ENCODE data around the gene SALL4. TPM values are rescaled to one million over a fixed set of nuclear protein-coding genes. Genes with fewer than 3 reads are reported as not detected.
"Not testable (repeated sequence)": the region's sequence is repeated elsewhere in the genome, so short reads cannot be mapped to it uniquely, and the experiment has no call there.

The SALL4 gene
- total RNA-seq, 1 donor from 2014 or later, result 0.20 TPM

DNA sequence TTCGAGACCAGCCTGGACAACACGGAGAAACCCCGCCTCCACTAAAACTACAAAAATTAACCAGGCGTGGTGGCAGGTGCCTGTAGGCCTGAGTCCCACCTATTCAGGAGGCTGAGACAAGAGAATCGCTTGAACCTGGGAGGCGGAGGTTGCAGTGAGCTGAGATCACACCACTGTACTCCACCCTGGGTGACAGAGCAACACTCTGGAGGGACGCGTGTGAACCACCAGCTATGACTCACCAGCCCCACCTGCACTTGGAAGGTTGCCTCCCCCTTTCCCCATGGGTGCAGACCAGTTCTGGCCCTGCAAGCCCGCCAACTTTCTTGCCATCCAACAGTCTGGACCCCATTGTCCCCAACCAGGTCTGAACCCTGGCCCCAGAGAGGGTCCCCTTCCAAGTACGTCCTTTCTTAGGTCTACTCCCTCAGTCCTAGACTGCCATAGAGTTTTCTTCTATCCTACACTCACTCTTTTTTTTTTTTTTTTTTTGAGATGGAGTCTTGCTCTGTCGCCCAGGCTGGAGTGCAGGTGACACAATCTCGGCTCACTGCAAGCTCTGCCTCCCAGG is 63.4 kb downstream of the SALL4 start:
- DNase-seq (ENCODE audit: low read depth in 2 of 2), result no peak

DNA sequence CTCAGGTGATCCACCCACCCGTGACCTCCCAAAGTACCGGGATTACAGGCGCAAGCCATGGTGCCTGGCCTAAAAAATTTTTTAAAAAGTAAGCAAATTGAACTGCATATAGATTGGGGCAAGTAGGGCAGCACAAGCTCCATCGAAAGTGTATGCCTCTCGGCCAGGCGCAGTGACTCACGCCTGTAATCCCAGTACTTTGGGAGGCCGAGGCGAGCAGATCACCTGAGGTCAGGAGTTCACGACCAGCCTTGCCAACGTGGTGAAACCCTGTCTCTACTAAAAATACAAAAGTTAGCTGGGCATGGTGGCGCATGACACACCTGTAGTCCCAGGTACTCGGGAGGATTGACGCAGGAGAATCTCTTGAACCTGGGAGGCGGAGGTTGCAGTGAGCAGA is 64.1 kb downstream of the SALL4 start:
- not testable (repeated sequence) for DNase-seq (ENCODE audit: low read depth in 2 of 2)

DNA sequence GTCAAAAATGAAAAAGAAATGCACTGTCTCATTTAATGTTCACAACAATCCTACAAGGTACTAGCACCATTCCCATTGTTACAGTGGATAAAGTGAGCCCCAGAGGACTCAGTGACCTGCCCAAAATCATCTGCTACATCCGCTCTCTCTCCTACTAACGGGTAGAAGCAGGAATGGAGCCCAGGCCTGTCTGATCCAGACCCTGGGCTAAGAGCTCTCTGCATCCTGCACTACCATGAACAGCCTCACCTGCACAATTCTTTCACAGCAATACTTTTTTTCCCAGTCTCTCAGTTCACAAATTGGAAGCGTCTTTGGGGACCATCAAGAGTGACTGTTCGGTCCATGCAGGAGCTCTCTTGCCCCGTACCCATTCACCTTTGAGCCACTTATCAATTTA is 65.4 kb downstream of the SALL4 start:
- DNase-seq (ENCODE audit: low read depth in 2 of 2), result no peak

DNA sequence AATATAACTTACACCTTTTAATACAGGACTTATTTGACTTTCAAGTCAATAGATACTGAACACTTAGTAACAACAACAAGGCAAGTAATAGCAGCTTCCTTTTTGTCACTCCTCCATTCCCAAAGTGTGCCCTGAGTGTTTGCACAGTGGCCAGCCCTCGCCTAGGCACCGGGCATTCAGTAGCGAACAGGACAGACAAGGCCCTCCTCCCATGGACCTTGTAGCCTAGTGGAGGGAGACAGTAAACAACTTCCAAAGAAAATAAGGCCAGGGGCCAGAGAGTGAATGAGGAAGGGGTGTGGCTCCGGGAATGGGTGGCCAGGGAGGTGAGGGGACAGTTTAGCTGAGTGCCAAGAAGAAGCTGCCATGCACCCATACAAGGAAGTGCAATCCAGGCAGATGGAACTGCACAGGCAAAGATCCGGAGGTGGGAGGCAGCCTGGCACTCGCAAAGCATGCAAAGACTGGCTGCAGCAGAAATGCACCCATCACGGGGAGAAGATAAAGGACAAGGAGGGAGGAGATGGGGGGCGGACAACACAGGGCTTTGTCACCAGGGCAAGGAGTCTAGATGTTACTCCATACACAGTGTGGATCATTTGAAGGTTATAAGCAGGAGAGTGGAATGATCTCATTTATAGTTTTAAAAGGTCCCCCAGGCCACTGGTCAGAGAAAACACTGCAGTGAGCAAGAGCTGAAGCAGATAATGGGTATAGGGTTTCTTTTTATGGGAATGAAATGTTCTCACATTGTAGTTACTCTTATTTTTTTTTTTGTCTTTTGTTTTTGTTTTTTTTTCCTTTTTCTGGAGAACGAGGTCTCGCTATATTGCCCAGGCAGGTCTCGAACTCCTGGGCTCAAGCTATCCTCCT is 66.4 kb downstream of the SALL4 start:
- DNase-seq (ENCODE audit: low read depth in 2 of 2), result no peak

DNA sequence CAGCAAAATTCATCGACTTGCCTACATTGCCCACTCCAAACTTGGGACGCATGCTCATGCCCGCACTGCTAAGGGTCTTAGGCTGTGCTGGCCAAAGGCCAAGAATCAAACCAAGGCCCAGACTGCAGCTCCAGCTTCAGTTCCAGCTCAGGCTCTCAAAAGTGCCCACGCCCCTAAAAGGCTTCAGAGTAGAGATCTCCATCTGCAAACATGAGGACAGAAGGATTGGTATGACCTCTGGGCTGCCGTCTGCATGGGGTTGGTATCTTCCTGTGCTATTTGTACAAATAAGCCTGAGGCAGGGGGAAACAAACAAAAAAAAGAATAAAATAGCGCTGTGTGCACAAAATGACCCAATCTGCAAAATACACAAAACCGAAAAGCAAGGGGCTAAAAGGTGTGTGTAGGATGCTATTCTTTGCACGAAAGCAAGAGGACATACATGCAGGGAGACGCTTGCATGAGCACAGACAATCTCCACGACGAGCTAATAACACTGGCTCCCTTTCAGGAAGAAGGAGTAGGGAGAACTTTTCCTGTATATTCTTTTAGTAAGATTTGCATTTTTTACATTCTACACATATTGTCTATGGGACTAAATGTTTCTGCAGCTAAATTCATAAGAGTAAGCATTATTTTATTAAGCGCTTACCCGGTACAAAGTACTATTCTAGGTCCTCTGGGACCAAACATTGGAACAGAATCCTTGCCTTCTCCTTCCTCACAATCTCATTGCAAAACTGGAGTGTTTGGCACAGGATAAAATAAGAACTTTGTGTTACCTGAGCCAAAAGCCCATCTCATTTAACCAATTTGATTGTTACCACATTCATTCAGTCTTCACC is 67.2 kb downstream of the SALL4 start:
- no peak for DNase-seq (ENCODE audit: low read depth in 2 of 2)

DNA sequence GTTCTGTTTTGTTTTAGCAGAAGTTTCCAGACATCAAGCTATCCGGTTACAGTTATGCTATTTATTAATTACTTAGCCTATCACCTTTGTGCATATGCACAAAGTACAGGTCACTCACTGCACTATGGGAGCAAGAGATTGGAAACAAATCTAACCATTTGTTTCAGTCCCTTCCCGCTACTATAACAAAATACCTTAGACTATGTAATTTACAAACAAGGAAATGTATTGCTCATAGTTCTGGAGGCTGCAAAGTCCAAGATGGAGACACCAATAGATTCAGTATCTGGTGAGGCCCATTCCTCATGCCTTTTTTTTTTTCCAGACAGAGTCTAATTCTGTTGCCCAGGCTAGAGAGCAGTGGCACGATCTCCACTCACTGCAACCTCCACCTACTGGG is 69.3 kb downstream of the SALL4 start:
- no peak for DNase-seq (ENCODE audit: low read depth in 2 of 2)

Other genes with a start within 250 kb of the SALL4 start
- gene ATP9A, start 34.1 kb downstream of the SALL4 start, total RNA-seq, result 52.1 and 55.6 TPM in 2 replicates